Activated B cell treated with CpG ODN at 0.5 μM for 24 hours (primary cell): ENCODE data around the gene TRIM6. TPM values are rescaled to one million over a fixed set of nuclear protein-coding genes. Genes with fewer than 3 reads are reported as not detected.

Source experiments
- ATAC-seq: fragments of 200-7000 bp; cut with Tn5 transposase; one replicate; pipeline ENCODE4 v1.10.0; 2021; ENCODE audit warnings: low read depth, mild to moderate bottlenecking, moderate library complexity
- CTCF ChIA-PET: fragments of 350-600 bp; sonication (Branson Sonifier 250); formaldehyde crosslinking; loops from one replicate; lab custom pipeline; 2021; ENCODE audit warnings: antibody characterized with exemption; lab: Charles Lee
- POLR2A ChIA-PET: fragments of 350-600 bp; sonication (Branson Sonifier 250); formaldehyde crosslinking; loops from one replicate; lab custom pipeline; 2021; ENCODE audit warnings: antibody characterized with exemption; lab: Charles Lee
- DNase-seq: peaks from one replicate; pipeline ENCODE4 v3.0.0; 2022
- H3K27ac Mint-ChIP-seq: one replicate; pipeline ENCODE4 v1.8.0; 2020; ENCODE audit warnings: mixed read lengths
- H3K27me3 Mint-ChIP-seq: one replicate; pipeline ENCODE4 v1.8.0; 2021; ENCODE audit warnings: mixed read lengths
- H3K36me3 Mint-ChIP-seq: one replicate; pipeline ENCODE4 v1.8.0; 2021; ENCODE audit warnings: low read depth, mixed read lengths
- H3K4me1 Mint-ChIP-seq: one replicate; pipeline ENCODE4 v1.8.0; 2021; ENCODE audit warnings: mixed read lengths
- H3K4me3 Mint-ChIP-seq: one replicate; pipeline ENCODE4 v1.8.0; 2020; ENCODE audit warnings: mild to moderate bottlenecking, mixed read lengths
- H3K9me3 Mint-ChIP-seq: one replicate; pipeline ENCODE4 v1.8.0; 2020; ENCODE audit warnings: mixed read lengths
- intact Hi-C: fragments of 100-400 bp; cut with micrococcal nuclease; formaldehyde crosslinking; loops from one replicate; pipeline ENCODE4 v1.15.1; 2024
- total RNA-seq: library from RNA; stranded (reverse); gene quantifications from 2 replicates; pipeline ENCODE4 v1.2.3, GENCODE V29; 2022
- TF ChIP-seq, protein P1 (sequence below): fragments of 200-600 bp; IDR thresholded peaks from one replicate; pipeline ENCODE4 v1.8.0; 2022; ENCODE audit warnings: antibody characterized with exemption, mild to moderate bottlenecking

TRIM6 gene
- total RNA-seq, 1 donor from 2014 or later = 0.44 TPM

DNA sequence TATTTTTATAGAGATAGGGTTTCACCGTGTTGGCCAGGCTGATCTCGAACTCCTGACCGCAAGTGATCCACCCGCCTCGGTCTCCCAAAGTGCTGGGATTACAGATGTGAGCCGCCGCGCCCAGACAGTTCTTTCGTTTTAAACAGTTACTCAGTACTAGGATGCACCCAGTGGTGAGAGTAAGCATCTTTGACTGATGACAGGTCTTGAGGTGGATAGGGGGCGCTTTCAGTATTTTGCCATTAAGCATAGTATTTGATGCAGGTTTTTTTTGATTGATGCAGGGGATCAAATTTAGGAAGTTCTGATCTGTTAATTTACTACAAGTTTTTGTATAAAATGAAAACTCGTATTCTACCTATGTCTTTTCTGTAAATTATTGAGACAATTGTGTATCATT lies 15.2 kb downstream of the TRIM6 start:
- TF ChIP-seq, protein P1, sequence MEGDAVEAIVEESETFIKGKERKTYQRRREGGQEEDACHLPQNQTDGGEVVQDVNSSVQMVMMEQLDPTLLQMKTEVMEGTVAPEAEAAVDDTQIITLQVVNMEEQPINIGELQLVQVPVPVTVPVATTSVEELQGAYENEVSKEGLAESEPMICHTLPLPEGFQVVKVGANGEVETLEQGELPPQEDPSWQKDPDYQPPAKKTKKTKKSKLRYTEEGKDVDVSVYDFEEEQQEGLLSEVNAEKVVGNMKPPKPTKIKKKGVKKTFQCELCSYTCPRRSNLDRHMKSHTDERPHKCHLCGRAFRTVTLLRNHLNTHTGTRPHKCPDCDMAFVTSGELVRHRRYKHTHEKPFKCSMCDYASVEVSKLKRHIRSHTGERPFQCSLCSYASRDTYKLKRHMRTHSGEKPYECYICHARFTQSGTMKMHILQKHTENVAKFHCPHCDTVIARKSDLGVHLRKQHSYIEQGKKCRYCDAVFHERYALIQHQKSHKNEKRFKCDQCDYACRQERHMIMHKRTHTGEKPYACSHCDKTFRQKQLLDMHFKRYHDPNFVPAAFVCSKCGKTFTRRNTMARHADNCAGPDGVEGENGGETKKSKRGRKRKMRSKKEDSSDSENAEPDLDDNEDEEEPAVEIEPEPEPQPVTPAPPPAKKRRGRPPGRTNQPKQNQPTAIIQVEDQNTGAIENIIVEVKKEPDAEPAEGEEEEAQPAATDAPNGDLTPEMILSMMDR = no peak
- no peaks in the 10 kb centered on the region for H3K4me1 Mint-ChIP-seq
- H3K27ac Mint-ChIP-seq = no peak overlapping the region
- H3K4me3 Mint-ChIP-seq = no peak overlapping the region
- ChIA-PET POLR2A (no interaction called here), CTCF (no interaction called here)
- intact Hi-C loops = no loop called here
- H3K27me3 Mint-ChIP-seq = no peaks in the 10 kb centered on the region
- no peak for ATAC-seq
- no peaks in the 10 kb centered on the region for H3K36me3 Mint-ChIP-seq
- no peaks in the 10 kb centered on the region for H3K9me3 Mint-ChIP-seq
- DNase-seq = no peak

DNA sequence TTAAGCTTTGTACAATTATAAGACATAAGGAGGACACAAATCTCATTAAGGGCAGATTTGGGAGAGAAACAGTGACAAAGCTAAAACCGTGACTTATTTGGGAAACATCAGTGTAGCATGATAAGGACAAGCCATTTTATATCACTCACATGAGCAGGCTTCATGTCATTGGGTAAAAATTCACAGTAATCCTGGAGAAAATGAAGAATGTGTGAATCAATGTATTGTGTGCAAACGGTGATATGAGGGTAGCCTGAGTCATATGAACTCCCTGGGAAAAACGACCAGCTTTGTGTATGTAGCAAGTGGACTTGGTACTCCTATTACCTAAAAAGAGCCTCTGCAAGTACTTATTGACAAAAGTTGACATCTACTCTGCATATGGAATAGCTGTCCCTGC lies 22.4 kb downstream of the TRIM6 start:
- no peaks in the 10 kb centered on the region for H3K27me3 Mint-ChIP-seq
- TF ChIP-seq, protein P1 = no peak
- H3K4me3 Mint-ChIP-seq = no peak overlapping the region
- DNase-seq = no peak
- peaks cover 2% of the 10 kb centered on the region for H3K4me1 Mint-ChIP-seq
- no peaks in the 10 kb centered on the region for H3K9me3 Mint-ChIP-seq
- POLR2A ChIA-PET = no interaction called here
- no peaks in the 10 kb centered on the region for H3K36me3 Mint-ChIP-seq
- ATAC-seq = no peak
- H3K27ac Mint-ChIP-seq = no peak overlapping the region
- CTCF ChIA-PET = no interaction called here
- intact Hi-C loops = no loop called here

DNA sequence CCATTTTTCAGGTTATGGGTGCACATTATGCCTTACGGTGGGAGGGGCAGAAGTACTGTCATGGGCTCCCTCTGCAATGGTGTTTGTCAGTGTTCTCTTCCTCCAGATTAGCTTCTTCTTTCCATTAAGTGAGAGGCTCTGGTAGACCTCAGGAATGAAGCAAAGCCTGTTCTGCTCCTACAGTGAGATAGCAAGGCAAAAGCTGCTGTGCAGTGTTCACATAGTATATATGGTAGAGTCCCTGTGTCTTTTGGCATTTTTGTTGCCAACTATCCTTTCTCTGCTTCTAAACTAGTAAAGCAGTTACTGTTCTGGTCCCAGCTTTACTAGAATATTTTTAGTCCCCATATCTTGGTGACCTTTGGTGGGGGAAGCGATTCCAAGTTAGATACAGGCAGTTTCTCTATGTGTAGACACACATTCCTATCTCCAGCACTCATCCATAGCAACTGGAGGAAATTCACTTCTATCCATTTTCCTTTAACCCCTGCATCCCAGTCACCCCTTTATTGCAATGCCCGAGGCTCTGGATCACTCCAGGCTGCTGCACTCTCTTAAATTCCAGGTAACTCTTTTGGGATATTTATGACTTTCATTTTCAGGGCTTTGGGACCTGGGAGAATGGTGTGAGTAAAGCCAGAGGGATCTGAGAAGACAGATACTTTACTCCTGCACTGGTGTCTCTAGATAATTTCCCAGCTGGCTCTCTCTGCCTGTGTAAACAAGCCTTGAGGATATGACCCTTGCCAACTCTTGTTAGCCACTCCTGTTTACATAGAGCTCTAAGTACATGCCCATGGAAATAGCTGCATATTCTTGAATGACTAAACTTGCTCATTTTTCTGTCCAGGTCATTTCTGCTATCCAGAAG lies 24.4 kb downstream of the TRIM6 start:
- POLR2A ChIA-PET = interaction anchor here (1.5 kb wide), 1 partner anchor 11 kb away, joined by 3 read pairs; no protein-coding TSS in a partner anchor
- TF ChIP-seq, protein P1 = no peak
- CTCF ChIA-PET = no interaction called here
- DNase-seq = no peak
- Mint-ChIP-seq H3K27ac (no peak overlapping the region), H3K27me3 (no peaks in the 10 kb centered on the region), H3K36me3 (peaks cover 4% of the 10 kb centered on the region), H3K4me3 (no peak overlapping the region), H3K4me1 (peaks cover 21% of the 10 kb centered on the region), H3K9me3 (no peaks in the 10 kb centered on the region)
- intact Hi-C loops = loop anchor here (10.0 kb wide), 2 partner anchors 854 to 1894 kb away; partner anchors contain the start of genes PPFIBP2 and TRIM3
- no peak for ATAC-seq

DNA sequence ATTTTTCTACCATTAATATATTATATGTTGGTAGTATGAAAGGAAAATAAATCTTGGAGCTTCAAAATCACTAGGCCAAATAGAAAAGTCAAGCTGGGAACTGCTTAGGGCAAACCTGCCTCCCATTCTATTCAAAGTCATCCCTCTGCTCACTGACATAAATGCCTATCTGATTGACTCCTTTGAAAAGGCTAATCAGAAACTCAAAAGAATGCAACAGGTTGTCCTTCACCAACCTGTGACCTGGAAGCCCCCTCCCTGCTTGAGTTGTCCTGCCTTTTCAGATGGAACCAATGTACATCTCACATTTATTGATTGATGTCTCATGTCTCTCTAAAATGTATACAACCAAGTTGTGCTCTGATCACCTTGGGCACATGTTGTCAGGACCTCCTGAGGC lies 25.1 kb downstream of the TRIM6 start:
- ATAC-seq (no peak), DNase-seq (no peak)
- ChIA-PET CTCF (no interaction called here), POLR2A (interaction anchor here (1.5 kb wide), 1 partner anchor 10 kb away, joined by 3 read pairs; no protein-coding TSS in a partner anchor)
- Mint-ChIP-seq H3K36me3 (peaks cover 4% of the 10 kb centered on the region), H3K27me3 (no peaks in the 10 kb centered on the region), H3K9me3 (no peaks in the 10 kb centered on the region), H3K4me3 (no peak overlapping the region), H3K4me1 (peaks cover 27% of the 10 kb centered on the region), H3K27ac (no peak overlapping the region)
- TF ChIP-seq, protein P1 = no peak
- intact Hi-C loops = loop anchor here (10.0 kb wide), 2 partner anchors 853 to 1893 kb away; partner anchors contain the start of genes PPFIBP2 and TRIM3

DNA sequence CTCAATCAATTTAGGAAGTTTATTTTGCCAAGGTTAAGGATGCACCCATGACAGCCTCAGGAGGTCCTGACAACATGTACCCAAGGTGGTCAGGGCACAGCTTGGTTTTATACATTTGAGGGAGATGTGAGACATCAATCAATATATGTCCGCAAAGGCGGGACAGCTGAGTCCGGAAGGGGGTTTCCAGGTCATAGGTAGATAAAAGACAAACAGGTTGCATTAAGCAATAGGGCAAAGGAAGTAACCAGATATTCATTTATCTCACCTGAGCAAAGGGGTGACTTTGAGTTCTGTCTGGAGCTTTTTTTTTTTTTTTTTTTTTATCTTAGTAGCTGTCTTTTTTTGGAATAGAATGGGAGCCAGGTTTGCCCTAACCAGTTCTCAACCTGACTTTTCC lies 26.4 kb downstream of the TRIM6 start:
- H3K27me3 Mint-ChIP-seq = no peaks in the 10 kb centered on the region
- H3K4me3 Mint-ChIP-seq = no peak overlapping the region
- DNase-seq = no peak
- TF ChIP-seq, protein P1 = no peak
- ChIA-PET CTCF (no interaction called here), POLR2A (interaction anchor here (0.7 kb wide), 1 partner anchor 1874 kb away, joined by 7 read pairs; no protein-coding TSS in a partner anchor)
- H3K4me1 Mint-ChIP-seq = peaks cover 40% of the 10 kb centered on the region
- no peaks in the 10 kb centered on the region for H3K9me3 Mint-ChIP-seq
- H3K36me3 Mint-ChIP-seq = peaks cover 5% of the 10 kb centered on the region
- H3K27ac Mint-ChIP-seq = no peak overlapping the region
- ATAC-seq = no peak
- intact Hi-C loops = loop anchor here (10.0 kb wide), 2 partner anchors 852 to 1892 kb away; partner anchors contain the start of genes PPFIBP2 and TRIM3
